ENCODE results near the gene MARCO.

- TF ChIP-seq POLR2AphosphoS5 (IDR thresholded peaks at IDR 0.05) (no peak), POLR2A (IDR thresholded peaks at IDR 0.05) (no peak), CTCF (IDR thresholded peaks at IDR 0.05) (no peak), EP300 (IDR thresholded peaks at IDR 0.05) (no peak)
Measured at GRCh38 chr2:119005051-119005450, 63.1 kb downstream of the MARCO start.

Data from stomach (tissue), 4 donors.